Measurements from ENCODE around the gene MRPL57. TPM values are rescaled to one million over a fixed set of nuclear protein-coding genes. Genes with fewer than 3 reads are reported as not detected.
"Not testable (repeated sequence)": the region's sequence is repeated elsewhere in the genome, so short reads cannot be mapped to it uniquely, and the experiment has no call there.

MRPL57 gene
- total RNA-seq, 1 experiment from 2014 or later, result 26.3 TPM

DNA sequence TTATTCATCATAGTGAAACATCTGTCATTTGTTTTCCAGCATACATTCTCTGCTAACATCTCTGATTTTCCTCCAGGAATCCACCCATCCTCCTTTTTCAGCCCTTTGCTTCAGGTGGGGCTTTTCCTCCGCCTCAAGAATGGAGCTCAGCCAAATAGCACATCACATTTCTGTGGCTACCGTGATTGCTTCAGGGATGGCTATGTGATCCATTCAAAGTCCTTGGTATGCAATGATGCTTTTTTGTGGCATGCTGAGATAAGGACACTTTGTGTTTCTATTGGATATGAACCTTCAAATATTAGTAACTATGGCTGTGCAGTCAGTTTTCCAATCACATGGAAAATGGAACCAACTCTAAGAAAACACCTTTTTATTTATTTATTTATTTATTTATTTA, 18.3 kb downstream of the MRPL57 start:
- H2AFZ ChIP-seq (ENCODE audit: low read depth, low read length, poor library complexity, severe bottlenecking); H3K9me2 ChIP-seq (ENCODE audit: insufficient read depth); H3K4me3 ChIP-seq (replicated peaks in 1 of 2; ENCODE audit: low read depth in 1 of 2, low read length in 2 of 2); H3K27ac ChIP-seq (ENCODE audit: low read depth, low read length); H3K4me1 ChIP-seq (ENCODE audit: control insufficient read depth in 1 of 2, insufficient read depth in 2 of 2, low read length in 2 of 2); DNase-seq (ENCODE audit: low read depth, low spot score); H4K20me1 ChIP-seq (ENCODE audit: insufficient read depth); BruUV-seq (replicated peaks); H3K9me3 ChIP-seq (ENCODE audit: control insufficient read depth in 1 of 2, insufficient read depth in 1 of 2, low read depth in 1 of 2, low read length in 2 of 2); H3K9ac ChIP-seq (ENCODE audit: low read length); H3K79me2 ChIP-seq (ENCODE audit: insufficient read depth, low read length); RAD21 ChIA-PET (ENCODE audit: low non-redundant PET in 1 of 2, low total read pairs in 2 of 2, uncharacterized antibody in 2 of 2, unreplicated experiment in 2 of 2); ATAC-seq; CTCF ChIA-PET; H3K4me2 ChIP-seq (ENCODE audit: low read length); POLR2A ChIA-PET; H3K27me3 ChIP-seq (ENCODE audit: insufficient read depth, low read length); H3K36me3 ChIP-seq (ENCODE audit: control insufficient read depth in 1 of 2, insufficient read depth in 2 of 2, low read length in 2 of 2); intact Hi-C loops (cut with micrococcal nuclease): not testable (repeated sequence)

GRCh38 chr13:21197606-21198225, 21.3 kb downstream of the MRPL57 start:
- H3K36me3 ChIP-seq (ENCODE audit: control insufficient read depth in 1 of 2, insufficient read depth in 2 of 2, low read length in 2 of 2); DNase-seq (ENCODE audit: low read depth, low spot score); BruUV-seq (replicated peaks); CTCF ChIA-PET; H3K9me2 ChIP-seq (ENCODE audit: insufficient read depth); H3K79me2 ChIP-seq (ENCODE audit: insufficient read depth, low read length); intact Hi-C loops (cut with micrococcal nuclease); H3K27me3 ChIP-seq (ENCODE audit: insufficient read depth, low read length); ATAC-seq; H3K9me3 ChIP-seq (ENCODE audit: control insufficient read depth in 1 of 2, insufficient read depth in 1 of 2, low read depth in 1 of 2, low read length in 2 of 2); H3K27ac ChIP-seq (ENCODE audit: low read depth, low read length); H3K4me3 ChIP-seq (replicated peaks in 1 of 2; ENCODE audit: low read depth in 1 of 2, low read length in 2 of 2); POLR2A ChIA-PET; H3K9ac ChIP-seq (ENCODE audit: low read length); H2AFZ ChIP-seq (ENCODE audit: low read depth, low read length, poor library complexity, severe bottlenecking); H3K4me1 ChIP-seq (ENCODE audit: control insufficient read depth in 1 of 2, insufficient read depth in 2 of 2, low read length in 2 of 2); H4K20me1 ChIP-seq (ENCODE audit: insufficient read depth); H3K4me2 ChIP-seq (ENCODE audit: low read length); RAD21 ChIA-PET (ENCODE audit: low non-redundant PET in 1 of 2, low total read pairs in 2 of 2, uncharacterized antibody in 2 of 2, unreplicated experiment in 2 of 2): not testable (repeated sequence)

DNA sequence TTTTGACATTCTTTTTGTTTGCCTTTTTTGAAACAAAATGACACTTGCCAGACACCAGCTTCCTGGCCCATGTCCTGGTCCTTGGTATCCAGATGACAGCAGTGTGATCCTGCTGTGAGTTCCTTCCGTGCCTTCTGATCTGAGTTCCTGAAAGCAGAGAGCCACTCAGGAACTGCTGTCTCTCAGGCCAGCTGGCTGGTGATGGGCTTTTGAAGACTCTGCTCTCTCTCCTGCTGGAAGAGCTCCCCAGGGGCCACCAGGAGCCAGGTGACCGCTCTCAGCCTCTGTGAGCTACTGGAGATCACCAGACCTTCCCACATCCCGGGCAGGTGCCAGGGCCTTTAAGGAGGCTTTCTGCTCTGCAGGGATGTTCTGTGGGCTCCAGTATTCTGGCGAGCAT, 21.9 kb downstream of the MRPL57 start:
- H3K27ac ChIP-seq (ENCODE audit: low read depth, low read length); intact Hi-C loops (cut with micrococcal nuclease); ATAC-seq; H2AFZ ChIP-seq (ENCODE audit: low read depth, low read length, poor library complexity, severe bottlenecking); DNase-seq (ENCODE audit: low read depth, low spot score); H3K4me1 ChIP-seq (ENCODE audit: control insufficient read depth in 1 of 2, insufficient read depth in 2 of 2, low read length in 2 of 2); H3K9me2 ChIP-seq (ENCODE audit: insufficient read depth); H3K27me3 ChIP-seq (ENCODE audit: insufficient read depth, low read length); H3K36me3 ChIP-seq (ENCODE audit: control insufficient read depth in 1 of 2, insufficient read depth in 2 of 2, low read length in 2 of 2); RAD21 ChIA-PET (ENCODE audit: low non-redundant PET in 1 of 2, low total read pairs in 2 of 2, uncharacterized antibody in 2 of 2, unreplicated experiment in 2 of 2); H3K79me2 ChIP-seq (ENCODE audit: insufficient read depth, low read length); H3K9me3 ChIP-seq (ENCODE audit: control insufficient read depth in 1 of 2, insufficient read depth in 1 of 2, low read depth in 1 of 2, low read length in 2 of 2); H3K9ac ChIP-seq (ENCODE audit: low read length); H4K20me1 ChIP-seq (ENCODE audit: insufficient read depth); H3K4me2 ChIP-seq (ENCODE audit: low read length); BruUV-seq (replicated peaks); H3K4me3 ChIP-seq (replicated peaks in 1 of 2; ENCODE audit: low read depth in 1 of 2, low read length in 2 of 2); POLR2A ChIA-PET; CTCF ChIA-PET: not testable (repeated sequence)

- H3K4me1 ChIP-seq (ENCODE audit: control insufficient read depth in 1 of 2, insufficient read depth in 2 of 2, low read length in 2 of 2); H3K79me2 ChIP-seq (ENCODE audit: insufficient read depth, low read length); H3K36me3 ChIP-seq (ENCODE audit: control insufficient read depth in 1 of 2, insufficient read depth in 2 of 2, low read length in 2 of 2); H3K4me3 ChIP-seq (replicated peaks in 1 of 2; ENCODE audit: low read depth in 1 of 2, low read length in 2 of 2); H3K9me3 ChIP-seq (ENCODE audit: control insufficient read depth in 1 of 2, insufficient read depth in 1 of 2, low read depth in 1 of 2, low read length in 2 of 2); intact Hi-C loops (cut with micrococcal nuclease); H4K20me1 ChIP-seq (ENCODE audit: insufficient read depth); H3K4me2 ChIP-seq (ENCODE audit: low read length); H3K9ac ChIP-seq (ENCODE audit: low read length); ATAC-seq; BruUV-seq (replicated peaks); DNase-seq (ENCODE audit: low read depth, low spot score); H3K9me2 ChIP-seq (ENCODE audit: insufficient read depth); POLR2A ChIA-PET; H3K27ac ChIP-seq (ENCODE audit: low read depth, low read length); H3K27me3 ChIP-seq (ENCODE audit: insufficient read depth, low read length); H2AFZ ChIP-seq (ENCODE audit: low read depth, low read length, poor library complexity, severe bottlenecking); RAD21 ChIA-PET (ENCODE audit: low non-redundant PET in 1 of 2, low total read pairs in 2 of 2, uncharacterized antibody in 2 of 2, unreplicated experiment in 2 of 2); CTCF ChIA-PET: not testable (repeated sequence)
These were observed 25.2 kb downstream of the MRPL57 start for GRCh38 chr13:21201456-21202190.
